Small intestine (tissue), 7 donors: Measurements from ENCODE around the gene CLMP. TPM values are rescaled to one million over a fixed set of nuclear protein-coding genes. Genes with fewer than 3 reads are reported as not detected.

Experiments used
- DNase-seq, 2 donors: peaks; one replicate each; pipeline versions ENCODE4 v3.0.0 to v3.0.0-alpha.2; 2013
- FAIRE-seq: peaks from 2 replicates; lab custom pipeline; 2012; peaks lifted over from hg19 to GRCh38; lab: Jason Lieb, UNC
- H3K27ac ChIP-seq, 3 donors: one replicate each; pipeline ENCODE4 v1.5.1; 2013; ENCODE audit warnings: low read length in 2 of 3, mild to moderate bottlenecking in 2 of 3, control low read depth in 1 of 3, inconsistent platforms in 1 of 3, low read depth in 1 of 3, moderate library complexity in 1 of 3
- H3K27me3 ChIP-seq, 3 donors: one replicate each; pipeline ENCODE4 v1.6.1; 2013; ENCODE audit warnings: low read length in 3 of 3, inconsistent platforms in 1 of 3; ENCODE audit not compliant: control insufficient read depth in 3 of 3, insufficient read depth in 3 of 3
- H3K36me3 ChIP-seq, 3 donors: one replicate each; pipeline ENCODE4 v1.6.1; 2013; ENCODE audit warnings: low read length in 3 of 3, inconsistent platforms in 1 of 3, low read depth in 1 of 3, mild to moderate bottlenecking in 1 of 3, moderate library complexity in 1 of 3; ENCODE audit not compliant: control insufficient read depth in 3 of 3, insufficient read depth in 2 of 3
- H3K4me1 ChIP-seq, 3 donors: one replicate each; pipeline ENCODE4 v1.6.1; 2013; ENCODE audit warnings: low read length in 2 of 3, inconsistent platforms in 1 of 3, low read depth in 1 of 3, mild to moderate bottlenecking in 1 of 3, moderate library complexity in 1 of 3; ENCODE audit not compliant: control insufficient read depth in 3 of 3, insufficient read depth in 2 of 3
- H3K4me3 ChIP-seq, 3 donors: one replicate each; pipeline ENCODE4 v1.5.1; 2013; ENCODE audit warnings: low read length in 3 of 3, control low read depth in 1 of 3, inconsistent platforms in 1 of 3, low read depth in 1 of 3, mild to moderate bottlenecking in 1 of 3, moderate library complexity in 1 of 3
- H3K9me3 ChIP-seq, 2 donors: one replicate each; pipeline ENCODE4 v1.6.1; 2013; ENCODE audit warnings: low read depth in 1 of 2, low read length in 1 of 2; ENCODE audit not compliant: control insufficient read depth in 2 of 2, insufficient read depth in 1 of 2
- WGBS, 3 donors: extraction: QIAGEN DNeasy Blood & Tissue Kit; methylation state at CpG; one replicate each; pipeline ENCODE4 v1.1.7; 2013; 5-methylcytosine and 5-hydroxymethylcytosine counted together
- polyA plus RNA-seq, 4 donors: library from polyadenylated mRNA; stranded (reverse) in 3 of 4; unstranded in 1 of 4; fragments of 200-250 nt in 3 of 4; fragments of 120-200 nt in 1 of 4; gene quantifications; one replicate each; pipeline versions ENCODE4 v1.2.1 to v1.2.3, GENCODE V29; 2013
- donor health status: healthy with polysubstance abuse.
- donor health status: control.
- donor health status: control.
- donor health status: Bipolar disorder and iron deficiency.
- donor health status: healthy.

The CLMP gene
- polyA plus RNA-seq, 4 donors, result 0.22 to 12.2 (median 5.9) TPM

GRCh38 chr11:123052901-123053721 lies 141.9 kb downstream of the CLMP start:
- 78 to 87% (median 78%) methylated on average over 5 of the region's 5 CpGs for WGBS, 3 donors
- FAIRE-seq, result no peak
- peaks cover 0 to 6% (median 2%) of the 10 kb centered on the region in 3 donors for H3K4me1 ChIP-seq
- H3K9me3 ChIP-seq, result no peaks in the 10 kb centered on the region
- DNase-seq, result no peak
- peaks cover 15 to 35% (median 18%) of the 10 kb centered on the region in 3 donors for H3K36me3 ChIP-seq
- H3K27me3 ChIP-seq, result no peaks in the 10 kb centered on the region
- H3K27ac ChIP-seq, result no peak overlapping the region
- H3K4me3 ChIP-seq, result no peak overlapping the region

GRCh38 chr11:123051634-123052033 lies 143.4 kb downstream of the CLMP start:
- peaks cover 0 to under 1% (median 0%) of the 10 kb centered on the region in 3 donors for H3K4me1 ChIP-seq

DNA sequence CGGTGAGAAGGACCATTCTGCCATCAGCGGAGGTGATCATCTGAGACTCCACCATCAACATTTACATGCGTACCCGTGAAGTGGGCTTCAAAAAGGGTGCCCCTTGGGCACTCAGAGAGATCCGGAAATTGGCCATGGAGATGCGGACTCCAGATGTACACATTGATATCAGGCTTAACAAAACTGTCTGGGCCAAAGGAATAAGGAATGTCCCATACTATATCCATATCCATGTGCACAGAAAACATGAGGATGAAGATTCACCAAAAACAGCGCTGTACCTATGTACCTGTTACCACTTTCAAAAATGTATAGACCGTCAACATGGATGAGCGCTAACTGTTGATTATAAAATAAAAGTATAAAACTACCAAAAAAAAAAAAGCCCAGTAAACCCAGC lies 143.9 kb downstream of the CLMP start:
- whole genome bisulfite sequencing, 3 donors, result 94 to 97% (median 96%) methylated on average over 9 of the region's 9 CpGs
- FAIRE-seq, result no peak
- no peak overlapping the region for H3K27ac ChIP-seq

More at GRCh38 chr11:123051634-123052033, 143.4 kb downstream of the CLMP start:
- Histone ChIP-seq H3K9me3 (no peaks in the 10 kb centered on the region), H3K27me3 (no peaks in the 10 kb centered on the region), H3K36me3 (peaks cover 5 to 26% (median 6%) of the 10 kb centered on the region in 3 donors), H3K4me3 (no peak overlapping the region), H3K27ac (no peak overlapping the region)
- 95 to 98% (median 95%) methylated on average over 4 of the region's 4 CpGs for WGBS, 3 donors
- FAIRE-seq (no peak), DNase-seq (no peak)

GRCh38 chr11:123047947-123048293 lies 147.1 kb downstream of the CLMP start:
- H3K27me3 ChIP-seq, result no peaks in the 10 kb centered on the region
- H3K9me3 ChIP-seq, result no peaks in the 10 kb centered on the region
- WGBS, 3 donors, result 82 to 92% (median 91%) methylated on average over 3 of the region's 3 CpGs
- DNase-seq, result no peak
- no peak overlapping the region for H3K27ac ChIP-seq
- H3K4me1 ChIP-seq, result no peaks in the 10 kb centered on the region
- peaks cover 0 to 1% (median 0%) of the 10 kb centered on the region in 3 donors for H3K36me3 ChIP-seq
- no peak overlapping the region for H3K4me3 ChIP-seq
- no peak for FAIRE-seq

More for the DNA sequence above, 143.9 kb downstream of the CLMP start:
- peaks cover under 1 to 22% (median 4%) of the 10 kb centered on the region in 3 donors for H3K36me3 ChIP-seq
- H3K9me3 ChIP-seq, result no peaks in the 10 kb centered on the region
- no peaks in the 10 kb centered on the region for H3K4me1 ChIP-seq
- H3K27me3 ChIP-seq, result no peaks in the 10 kb centered on the region
- DNase-seq, result no peak
- H3K4me3 ChIP-seq, result no peak overlapping the region

DNA sequence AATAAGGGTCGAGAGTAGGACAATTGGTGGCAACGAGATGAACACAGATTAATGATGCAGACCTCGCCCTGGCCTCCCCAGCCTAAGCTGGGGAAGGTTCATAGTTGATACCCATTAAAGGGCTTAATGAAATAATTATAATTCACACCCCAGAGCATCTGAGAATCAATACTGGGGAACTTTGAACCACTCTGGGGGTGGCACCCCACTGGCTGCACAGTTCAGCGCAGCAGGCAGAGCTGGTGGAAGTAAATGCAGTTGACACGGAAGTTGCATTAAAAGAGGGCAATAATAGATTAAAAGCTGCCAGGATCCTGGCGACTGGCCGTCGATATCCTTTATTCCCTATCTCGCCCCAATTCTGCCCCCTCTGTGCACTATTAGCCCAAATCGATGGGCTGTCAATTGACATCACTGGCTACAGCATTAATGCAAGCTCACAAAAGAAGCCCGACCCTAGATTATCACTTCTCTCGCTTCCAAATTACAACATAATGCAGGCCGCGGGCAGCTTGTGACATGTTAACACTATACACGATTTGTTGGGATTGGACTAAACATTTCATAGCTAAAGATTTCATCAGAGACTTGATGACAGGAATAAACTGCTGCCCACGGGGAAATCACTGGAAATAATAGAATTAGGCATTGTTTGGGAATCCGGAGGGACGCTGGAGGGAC lies 147.6 kb downstream of the CLMP start:
- H3K9me3 ChIP-seq, result no peaks in the 10 kb centered on the region
- DNase-seq (peak in 1 of 2 donors; percentile 94), FAIRE-seq (no peak)
- no peaks in the 10 kb centered on the region for H3K36me3 ChIP-seq
- 27 to 63% (median 48%) methylated on average over 18 of the region's 18 CpGs for WGBS, 3 donors
- H3K4me3 ChIP-seq, result no peak overlapping the region
- no peaks in the 10 kb centered on the region for H3K4me1 ChIP-seq
- no peaks in the 10 kb centered on the region for H3K27me3 ChIP-seq
- H3K27ac ChIP-seq, result peak overlapping the region in 1 of 3 donors; percentile 62

- WGBS, 3 donors, result 43 to 74% (median 60%) methylated on average over 5 of the region's 5 CpGs
- no peak for FAIRE-seq
Observed at GRCh38 chr11:123046473-123047259, 148.4 kb downstream of the CLMP start.

GRCh38 chr11:123045101-123045500 lies 149.9 kb downstream of the CLMP start:
- Histone ChIP-seq H3K4me1 (no peaks in the 10 kb centered on the region), H3K36me3 (no peaks in the 10 kb centered on the region), H3K27me3 (no peaks in the 10 kb centered on the region), H3K27ac (no peak overlapping the region), H3K9me3 (no peaks in the 10 kb centered on the region), H3K4me3 (no peak overlapping the region)
- WGBS, 3 donors, result 90 to 100% (median 93%) methylated on average over 1 of the region's 1 CpG
- FAIRE-seq, result no peak
- DNase-seq, result no peak

More at GRCh38 chr11:123046473-123047259, 148.4 kb downstream of the CLMP start:
- H3K4me3 ChIP-seq, result no peak overlapping the region
- H3K4me1 ChIP-seq, result no peaks in the 10 kb centered on the region
- peak overlapping the region in 1 of 3 donors; percentile 48 for H3K27ac ChIP-seq
- no peaks in the 10 kb centered on the region for H3K27me3 ChIP-seq
- DNase-seq, result peak in 1 of 2 donors; percentile 92
- no peaks in the 10 kb centered on the region for H3K9me3 ChIP-seq
- no peaks in the 10 kb centered on the region for H3K36me3 ChIP-seq

GRCh38 chr11:123041185-123041584 lies 153.9 kb downstream of the CLMP start:
- no peaks in the 10 kb centered on the region for H3K4me1 ChIP-seq
- FAIRE-seq, result no peak
- no peaks in the 10 kb centered on the region for H3K36me3 ChIP-seq
- H3K27ac ChIP-seq, result no peak overlapping the region
- 65 to 88% (median 73%) methylated on average over 10 of the region's 10 CpGs for WGBS, 3 donors
- H3K4me3 ChIP-seq, result no peak overlapping the region
- no peaks in the 10 kb centered on the region for H3K9me3 ChIP-seq
- H3K27me3 ChIP-seq, result no peaks in the 10 kb centered on the region
- DNase-seq, result peak in 1 of 2 donors; percentile 45
